H1 (cell line): ENCODE results near the gene RNF214. TPM values are rescaled to one million over a fixed set of nuclear protein-coding genes. Genes with fewer than 3 reads are reported as not detected.

ENCODE experiments used
- ASH2L ChIP-seq: fragments of 200-600, 300-600 bp; sonication (generic); IDR thresholded peaks from one replicate; pipeline ENCODE4 v1.7.1; 2017; ENCODE audit warnings: low read length
- CEBPB ChIP-seq: IDR thresholded peaks from 2 replicates; pipeline ENCODE4 v1.6.1; 2012; ENCODE audit warnings: low read depth, low read length
- CHD7 ChIP-seq: fragments of 300-600 bp; sonication (generic); IDR thresholded peaks from 2 replicates; pipeline ENCODE4 v1.7.1; 2012; ENCODE audit warnings: low read length, moderate library complexity, mild to moderate bottlenecking, inconsistent platforms; ENCODE audit not compliant: insufficient replicate concordance
- GTF2F1 ChIP-seq: IDR thresholded peaks from 2 replicates; pipeline ENCODE4 v1.6.1; 2012; ENCODE audit warnings: low read depth, low read length, improper control_type of control experiment, borderline replicate concordance
- HDAC6 ChIP-seq: IDR thresholded peaks from one replicate; pipeline ENCODE4 v1.7.1; 2012; ENCODE audit warnings: low read depth, mild to moderate bottlenecking, inconsistent platforms, low read length, moderate library complexity
- MAFK ChIP-seq: IDR thresholded peaks from 2 replicates; pipeline ENCODE4 v1.6.1; 2012; ENCODE audit warnings: low read depth, mild to moderate bottlenecking, improper control_type of control experiment, low read length
- RBBP5 ChIP-seq: IDR thresholded peaks from 2 replicates; pipeline ENCODE4 v1.7.1; 2012; ENCODE audit warnings: low read depth, mild to moderate bottlenecking, inconsistent platforms, low read length, moderate library complexity, borderline replicate concordance
- TAF7 ChIP-seq: optimal IDR thresholded peaks from 2 replicates; pipeline ENCODE3; 2011; ENCODE audit warnings: low read depth, mild to moderate bottlenecking, inconsistent platforms, low read length, moderate library complexity, borderline replicate concordance
- TBP ChIP-seq: IDR thresholded peaks from 2 replicates; pipeline ENCODE4 v1.6.1; 2011; ENCODE audit warnings: low read depth, low read length, improper control_type of control experiment
- ZNF274 ChIP-seq: IDR thresholded peaks from 2 replicates; pipeline ENCODE4 v1.7.0; 2012; ENCODE audit warnings: low read length, borderline replicate concordance; ENCODE audit errors: extremely low read depth
- polyA plus RNA-seq, 7 experiments: library from polyadenylated mRNA; depleted of rRNA in 3 of 7; stranded (reverse) in 5 of 7; unstranded in 2 of 7; fragments of >200 nt in 5 of 7; fragments of 200-250 nt in 2 of 7; gene quantifications; 1 replicate in 5 of 7; 2 replicates in 1 of 7; 4 replicates in 1 of 7; pipeline versions ENCODE4 v1.2.1 to v1.2.3, GENCODE V29; 2011 to 2013; ENCODE audit warnings: missing spikeins in 2 of 7, mixed read lengths in 2 of 7
- total RNA-seq: library from RNA; stranded (reverse); fragmentation: NEBNext Ultra II Directional; extraction: Animal tissue kit (Norgen Biotek cat#: 25700); gene quantifications from 2 replicates; pipeline ENCODE4 v1.2.1, GENCODE V29; 2021

Gene RNF214
- total and polyA plus RNA-seq, 2 of the 8 experiments (the other 6 are each of a cell fraction or from before 2014, with no cell fraction given): 34.9 to 35.6 TPM

- TF ChIP-seq CHD7: no peak
- no peak for TF ChIP-seq ASH2L
- TF ChIP-seq TBP: no peak
- no peak for TF ChIP-seq ZNF274
- no peak for TF ChIP-seq RBBP5
- TF ChIP-seq GTF2F1: no peak
- TF ChIP-seq CEBPB: no peak
- no peak for TF ChIP-seq HDAC6
- TF ChIP-seq MAFK: no peak
- no peak for TF ChIP-seq TAF7
Observed at GRCh38 chr11:117300773-117301172, 68.3 kb downstream of the RNF214 start (continued).
